Glutamatergic neuron (in vitro differentiated cells): ENCODE data around the gene WFDC8. TPM values are rescaled to one million over a fixed set of nuclear protein-coding genes. Genes with fewer than 3 reads are reported as not detected.

Experiments
- DNase-seq: peaks from one replicate; pipeline ENCODE4 v3.0.0; 2022
- H3K27ac Mint-ChIP-seq: one replicate; pipeline ENCODE4 v1.8.0; 2020; ENCODE audit warnings: mild to moderate bottlenecking, mixed read lengths, inconsistent platforms; ENCODE audit not compliant: unreplicated experiment
- H3K27me3 Mint-ChIP-seq: one replicate; pipeline ENCODE4 v1.8.0; 2020; ENCODE audit warnings: mild to moderate bottlenecking, moderate library complexity, mixed read lengths, inconsistent platforms; ENCODE audit not compliant: unreplicated experiment
- H3K36me3 Mint-ChIP-seq: one replicate; pipeline ENCODE4 v1.8.0; 2020; ENCODE audit warnings: mild to moderate bottlenecking, mixed read lengths, inconsistent platforms; ENCODE audit not compliant: unreplicated experiment
- H3K4me1 Mint-ChIP-seq: one replicate; pipeline ENCODE4 v1.8.0; 2020; ENCODE audit warnings: mild to moderate bottlenecking, low read depth, mixed read lengths, inconsistent platforms; ENCODE audit not compliant: unreplicated experiment
- H3K4me3 Mint-ChIP-seq: one replicate; pipeline ENCODE4 v1.8.0; 2020; ENCODE audit warnings: mild to moderate bottlenecking, mixed read lengths, inconsistent platforms; ENCODE audit not compliant: unreplicated experiment
- H3K9me3 Mint-ChIP-seq: one replicate; pipeline ENCODE4 v1.8.0; 2020; ENCODE audit warnings: mild to moderate bottlenecking, moderate library complexity, mixed read lengths, inconsistent platforms; ENCODE audit not compliant: unreplicated experiment
- CTCF ChIP-seq: fragments of 200-600 bp; sonication (generic); IDR thresholded peaks from one replicate; pipeline ENCODE4 v1.5.0; 2021; ENCODE audit not compliant: partially characterized antibody, unreplicated experiment
- total RNA-seq: library from RNA; stranded (reverse); fragmentation: NEBNext Ultra II Directional; extraction: Animal tissue kit (Norgen Biotek cat#: 25700); gene quantifications from one replicate; pipeline ENCODE4 v1.2.1, GENCODE V29; 2021; ENCODE audit not compliant: unreplicated experiment

WFDC8 gene
- total RNA-seq, 1 donor from 2014 or later = not detected

DNA sequence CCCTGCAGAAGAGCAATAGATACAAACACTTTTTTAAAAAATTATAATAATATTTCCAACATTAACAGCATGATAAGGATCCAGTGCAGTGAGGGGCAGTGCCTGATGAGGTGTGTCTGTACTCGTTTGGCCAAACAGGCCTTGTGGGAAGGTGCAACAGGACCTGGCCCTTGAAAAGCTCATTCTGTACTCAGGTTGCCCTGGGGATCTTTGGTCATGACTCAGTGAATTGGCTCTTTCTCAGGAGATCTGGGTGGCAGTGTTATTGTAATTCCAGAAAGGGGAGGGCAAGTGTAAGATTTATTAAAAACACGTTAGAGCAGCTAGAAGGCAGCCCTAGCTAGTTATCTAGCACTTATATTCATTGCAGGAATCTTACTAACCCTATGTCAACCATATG, 60.8 kb downstream of the WFDC8 start:
- Mint-ChIP-seq H3K27me3 (no peaks in the 10 kb centered on the region), H3K36me3 (no peaks in the 10 kb centered on the region), H3K4me3 (no peak overlapping the region), H3K4me1 (no peaks in the 10 kb centered on the region), H3K27ac (no peak overlapping the region), H3K9me3 (no peaks in the 10 kb centered on the region)
- TF ChIP-seq CTCF = no peak
- no peak for DNase-seq

DNA sequence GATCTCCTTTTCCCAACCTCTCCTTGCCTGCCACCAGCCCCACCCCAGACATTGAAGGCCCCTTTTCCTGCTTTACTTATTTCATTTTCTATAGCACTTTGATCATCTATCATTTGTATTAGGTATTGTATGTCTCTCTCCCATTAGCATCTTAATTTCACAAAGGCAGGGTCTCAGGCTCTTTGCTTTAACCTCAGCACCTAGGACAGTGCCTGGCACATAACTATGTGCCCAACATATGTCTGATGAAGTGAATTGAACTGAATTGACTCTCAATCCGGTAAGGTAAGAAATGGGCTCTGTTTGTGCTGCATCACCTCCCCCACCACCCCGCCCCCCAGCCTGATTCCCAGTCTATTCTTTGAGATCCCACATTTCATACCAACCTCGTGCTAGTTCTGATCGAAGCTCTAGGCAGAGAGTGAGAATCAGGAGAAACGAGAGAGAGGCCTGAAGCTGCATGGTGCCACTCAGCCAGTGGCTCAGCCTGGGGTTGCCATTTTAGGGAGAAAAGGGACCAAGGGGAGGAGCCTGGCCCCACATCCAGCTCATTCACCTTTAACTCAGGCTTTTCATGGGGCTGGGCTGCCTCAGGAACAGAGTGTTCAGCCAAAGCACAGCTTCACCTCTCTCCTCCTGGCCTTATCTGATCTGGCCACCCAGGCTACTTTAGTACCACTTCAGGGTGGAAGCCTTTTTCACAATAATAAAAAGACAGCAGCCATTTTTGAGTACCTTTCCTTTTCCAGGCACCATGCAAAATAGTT, 63.8 kb downstream of the WFDC8 start, which contains the start of gene SPINT3:
TSS of gene SPINT3 (minus strand) at position 476 of the 767 bp plus-strand sequence. CDS start at position 462, 14 bp downstream.
- Mint-ChIP-seq H3K36me3 (no peaks in the 10 kb centered on the region), H3K4me1 (no peaks in the 10 kb centered on the region), H3K27me3 (no peaks in the 10 kb centered on the region), H3K27ac (no peak within 1 kb of the TSS), H3K4me3 (no peak within 1 kb of the TSS), H3K9me3 (no peaks in the 10 kb centered on the region)
- DNase-seq = no peak
- no peak for TF ChIP-seq CTCF

DNA sequence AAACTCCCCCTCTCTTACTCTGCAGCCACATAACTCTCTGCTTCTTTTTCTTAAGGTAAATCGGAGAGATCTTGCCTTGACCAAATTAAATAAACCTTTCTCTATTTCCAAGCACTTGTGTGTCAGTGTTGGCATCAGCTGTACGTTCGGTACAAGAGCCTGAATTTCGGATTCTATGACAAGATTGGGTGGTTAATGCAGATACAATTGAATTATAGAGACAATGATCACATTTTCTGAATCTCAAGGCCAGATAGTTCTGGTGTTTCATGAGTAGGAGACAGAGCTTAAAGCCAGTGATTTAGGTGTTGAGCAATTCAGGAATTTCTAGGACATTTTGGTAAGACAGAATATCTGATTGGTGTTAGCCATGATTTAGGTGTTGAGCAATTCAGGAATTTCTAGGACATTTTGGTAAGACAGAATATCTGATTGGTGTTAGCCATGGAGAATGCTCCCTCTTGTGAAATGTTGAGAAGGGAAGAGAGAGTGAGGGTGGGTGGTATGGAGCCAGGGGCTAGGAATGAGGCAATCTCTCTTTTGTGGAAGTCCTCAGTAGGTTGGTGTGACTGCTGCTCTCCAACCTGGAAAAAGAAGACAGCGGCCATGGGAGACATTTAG, 68.7 kb downstream of the WFDC8 start:
- Mint-ChIP-seq H3K9me3 (no peaks in the 10 kb centered on the region), H3K27ac (no peak overlapping the region), H3K4me3 (no peak overlapping the region), H3K4me1 (no peaks in the 10 kb centered on the region), H3K27me3 (no peaks in the 10 kb centered on the region), H3K36me3 (no peaks in the 10 kb centered on the region)
- DNase-seq = no peak
- no peak for TF ChIP-seq CTCF

DNA sequence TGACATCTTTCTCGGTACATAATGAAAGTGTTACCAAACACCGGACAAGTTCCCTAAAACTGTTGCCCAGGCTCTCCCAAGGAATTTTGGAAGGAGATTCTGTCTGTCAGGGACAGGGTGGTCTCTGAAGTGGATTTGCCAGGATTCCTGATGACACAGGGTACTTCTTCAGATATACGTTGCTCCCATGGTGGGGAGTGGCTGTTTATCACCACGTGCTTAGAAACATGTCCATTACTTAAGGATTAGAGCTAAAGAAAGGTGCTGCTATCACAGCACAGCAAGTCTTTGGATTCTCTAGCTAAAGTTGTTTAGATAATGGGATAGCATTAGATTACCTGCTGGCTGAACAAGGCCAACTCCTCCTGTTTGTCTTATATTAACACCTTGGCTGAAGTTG, 70.0 kb downstream of the WFDC8 start:
- Mint-ChIP-seq H3K9me3 (no peaks in the 10 kb centered on the region), H3K27me3 (no peaks in the 10 kb centered on the region), H3K27ac (no peak overlapping the region), H3K4me1 (no peaks in the 10 kb centered on the region), H3K4me3 (no peak overlapping the region), H3K36me3 (no peaks in the 10 kb centered on the region)
- no peak for TF ChIP-seq CTCF
- no peak for DNase-seq

- H3K27me3 Mint-ChIP-seq = no peaks in the 10 kb centered on the region
- no peak overlapping the region for H3K27ac Mint-ChIP-seq
- no peak for DNase-seq
- no peaks in the 10 kb centered on the region for H3K9me3 Mint-ChIP-seq
- no peak for TF ChIP-seq CTCF
- H3K36me3 Mint-ChIP-seq = no peaks in the 10 kb centered on the region
- H3K4me1 Mint-ChIP-seq = no peaks in the 10 kb centered on the region
- no peak overlapping the region for H3K4me3 Mint-ChIP-seq
Observed at GRCh38 chr20:45508068-45508886, 70.8 kb downstream of the WFDC8 start.
